Measurements from ENCODE around the gene ANXA2R.

ANXA2R gene

DNA sequence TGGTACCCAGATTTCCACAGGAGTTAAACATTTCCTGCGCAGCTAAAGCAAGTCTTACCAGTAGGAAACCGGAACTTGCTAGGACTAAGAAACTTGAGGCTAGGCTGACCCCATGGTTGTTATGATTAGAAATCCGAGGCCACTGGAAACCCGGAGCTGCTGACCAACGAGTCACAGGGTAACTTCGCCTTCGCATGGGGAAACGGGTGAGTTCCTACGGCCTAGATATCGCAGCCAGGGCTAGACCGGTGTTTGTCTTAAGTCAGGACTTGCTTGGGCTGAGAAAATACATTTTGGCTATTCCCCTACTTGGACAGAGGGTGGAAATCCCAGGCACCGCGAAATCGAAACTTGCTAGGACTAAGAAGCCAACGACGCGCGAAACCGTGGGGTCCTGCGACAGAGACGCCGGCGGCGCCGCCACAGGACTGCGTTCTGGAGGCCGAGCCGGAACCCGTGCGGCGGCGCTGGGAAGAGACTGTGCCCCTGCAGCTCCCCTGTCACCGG lies 1.6 kb upstream of the ANXA2R start:
- no peak for DNase-seq (ENCODE audit: low spot score)
- TF ChIP-seq, protein P1, sequence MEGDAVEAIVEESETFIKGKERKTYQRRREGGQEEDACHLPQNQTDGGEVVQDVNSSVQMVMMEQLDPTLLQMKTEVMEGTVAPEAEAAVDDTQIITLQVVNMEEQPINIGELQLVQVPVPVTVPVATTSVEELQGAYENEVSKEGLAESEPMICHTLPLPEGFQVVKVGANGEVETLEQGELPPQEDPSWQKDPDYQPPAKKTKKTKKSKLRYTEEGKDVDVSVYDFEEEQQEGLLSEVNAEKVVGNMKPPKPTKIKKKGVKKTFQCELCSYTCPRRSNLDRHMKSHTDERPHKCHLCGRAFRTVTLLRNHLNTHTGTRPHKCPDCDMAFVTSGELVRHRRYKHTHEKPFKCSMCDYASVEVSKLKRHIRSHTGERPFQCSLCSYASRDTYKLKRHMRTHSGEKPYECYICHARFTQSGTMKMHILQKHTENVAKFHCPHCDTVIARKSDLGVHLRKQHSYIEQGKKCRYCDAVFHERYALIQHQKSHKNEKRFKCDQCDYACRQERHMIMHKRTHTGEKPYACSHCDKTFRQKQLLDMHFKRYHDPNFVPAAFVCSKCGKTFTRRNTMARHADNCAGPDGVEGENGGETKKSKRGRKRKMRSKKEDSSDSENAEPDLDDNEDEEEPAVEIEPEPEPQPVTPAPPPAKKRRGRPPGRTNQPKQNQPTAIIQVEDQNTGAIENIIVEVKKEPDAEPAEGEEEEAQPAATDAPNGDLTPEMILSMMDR (IDR thresholded peaks at IDR 0.05), result no peak
- peak overlapping the region; percentile 84 for H3K4me3 ChIP-seq
- H3K27ac ChIP-seq, result peak overlapping the region; percentile 91 to 98

DNA sequence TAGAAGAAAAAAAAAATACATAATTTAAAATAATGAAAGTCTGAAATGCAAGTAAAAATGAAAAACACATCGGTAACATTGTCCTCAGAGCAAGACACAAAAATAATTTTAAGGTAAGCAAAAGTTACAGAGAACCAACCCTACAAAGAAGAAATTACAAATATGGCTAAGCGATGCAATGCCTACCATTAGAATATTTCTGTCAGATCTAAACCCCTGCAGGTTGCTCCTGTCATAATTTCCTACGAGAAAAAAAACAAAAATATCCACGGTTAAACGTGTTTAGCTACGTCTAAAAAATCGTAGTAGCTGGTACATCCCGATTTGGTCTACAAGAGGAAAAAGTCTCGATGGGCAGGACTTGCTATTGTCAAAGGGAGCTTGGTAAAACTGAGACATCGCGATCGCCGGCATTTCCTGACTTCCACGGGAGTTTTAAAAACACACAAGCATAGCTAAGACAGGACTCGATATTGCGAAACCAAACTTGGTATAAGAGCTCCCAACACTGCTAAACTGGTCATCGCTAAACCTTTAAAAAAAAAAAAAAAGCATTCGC lies 1.1 kb upstream of the ANXA2R start:
- TF ChIP-seq, protein P1 (IDR thresholded peaks at IDR 0.05), result no peak
- H3K4me3 ChIP-seq, result peak overlapping the region; percentile 84
- peak overlapping the region; percentile 91 to 98 for H3K27ac ChIP-seq
- DNase-seq (ENCODE audit: low spot score), result no peak

DNA sequence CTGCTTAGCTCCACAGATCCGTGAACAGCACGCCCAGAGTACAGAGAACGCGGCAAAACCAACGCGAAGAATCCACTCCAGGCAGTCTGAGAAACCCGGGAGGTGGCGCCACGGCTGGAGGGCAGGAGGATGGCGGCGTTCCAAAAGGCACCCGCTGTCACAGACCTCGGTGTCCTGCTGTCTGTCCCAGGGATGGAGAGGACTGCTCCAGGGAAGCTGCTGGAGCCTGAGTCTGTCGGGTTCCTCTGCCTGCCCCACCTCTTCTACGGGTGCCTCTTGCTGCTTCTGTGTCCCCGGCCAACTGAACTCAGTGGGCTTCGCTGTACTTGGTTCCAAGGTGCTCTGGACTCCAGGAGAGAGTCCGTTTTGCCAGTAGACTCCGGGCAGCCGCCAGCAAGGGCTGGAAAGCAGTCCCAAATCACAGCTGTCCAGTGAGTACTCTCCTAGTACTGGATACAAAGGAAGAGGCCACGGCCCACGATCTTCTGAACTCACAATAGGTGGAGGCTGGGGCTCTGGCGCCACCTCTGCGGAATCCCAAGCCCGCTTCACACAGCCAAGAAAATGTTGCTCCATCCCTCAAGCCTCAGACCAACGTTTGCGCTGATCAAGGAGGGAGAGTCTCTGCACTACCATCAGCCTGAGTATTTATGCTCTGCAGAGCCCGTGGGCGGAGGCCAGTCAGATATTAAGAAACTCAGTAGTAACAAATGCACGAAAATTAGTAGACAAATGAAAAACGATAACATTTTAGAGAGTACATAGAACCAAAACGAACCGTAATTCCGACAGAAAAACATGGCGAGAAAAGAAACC lies 440 bp downstream of the ANXA2R start:
- TF ChIP-seq, protein P1 (IDR thresholded peaks at IDR 0.05), result no peak
- no peak for DNase-seq (ENCODE audit: low spot score)
- H3K27ac ChIP-seq, result peak overlapping the region; percentile 73 to 98
- peak overlapping the region; percentile 84 for H3K4me3 ChIP-seq

DNA sequence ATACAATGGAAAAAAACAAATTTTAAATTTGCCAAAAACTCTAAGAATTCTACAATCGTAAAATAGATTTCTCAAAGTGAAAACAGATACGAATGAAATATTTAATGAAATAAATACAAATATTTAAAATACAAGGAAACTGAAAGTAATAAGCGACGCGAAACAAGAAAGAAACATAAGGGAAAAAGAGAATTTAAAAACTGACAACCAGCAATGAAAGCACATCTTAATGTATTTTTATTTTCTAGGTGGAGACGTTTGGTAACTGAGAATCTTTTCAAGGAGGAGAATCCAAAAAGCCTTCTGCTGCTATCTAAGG lies 1.0 kb downstream of the ANXA2R start:
- no peak for DNase-seq (ENCODE audit: low spot score)
- Histone ChIP-seq H3K4me3 (peak overlapping the region; percentile 84), H3K27ac (peak overlapping the region; percentile 73 to 98)
- TF ChIP-seq, protein P1 (IDR thresholded peaks at IDR 0.05), result no peak

DNA sequence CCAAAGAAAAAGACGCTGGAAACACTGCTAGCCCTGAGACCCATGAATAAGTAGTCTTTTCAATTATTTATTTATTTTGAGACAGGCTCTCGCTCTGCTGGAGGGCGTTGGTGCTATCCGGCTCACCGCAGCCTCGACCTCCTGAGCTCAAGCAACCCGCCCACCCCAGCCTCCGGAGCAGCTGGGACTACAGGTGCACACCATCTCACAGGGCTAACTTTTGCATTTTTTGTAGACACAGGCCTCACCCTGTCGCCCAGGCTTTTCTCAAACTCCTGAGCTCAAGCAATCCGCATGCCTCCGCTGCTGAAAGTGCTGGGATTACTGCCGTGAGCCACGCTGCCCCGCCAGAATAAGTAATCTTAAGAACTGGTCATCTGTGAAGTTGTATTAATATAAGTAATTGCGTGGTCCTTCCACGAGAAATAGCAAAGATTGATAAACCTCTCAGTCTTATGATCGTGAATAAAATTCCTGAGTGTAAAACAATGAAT lies 1.6 kb downstream of the ANXA2R start:
- Histone ChIP-seq H3K27ac (peak overlapping the region; percentile 19 to 75), H3K4me3 (peak overlapping the region; percentile 63)
- TF ChIP-seq, protein P1 (IDR thresholded peaks at IDR 0.05), result no peak
- no peak for DNase-seq (ENCODE audit: low spot score)

DNA sequence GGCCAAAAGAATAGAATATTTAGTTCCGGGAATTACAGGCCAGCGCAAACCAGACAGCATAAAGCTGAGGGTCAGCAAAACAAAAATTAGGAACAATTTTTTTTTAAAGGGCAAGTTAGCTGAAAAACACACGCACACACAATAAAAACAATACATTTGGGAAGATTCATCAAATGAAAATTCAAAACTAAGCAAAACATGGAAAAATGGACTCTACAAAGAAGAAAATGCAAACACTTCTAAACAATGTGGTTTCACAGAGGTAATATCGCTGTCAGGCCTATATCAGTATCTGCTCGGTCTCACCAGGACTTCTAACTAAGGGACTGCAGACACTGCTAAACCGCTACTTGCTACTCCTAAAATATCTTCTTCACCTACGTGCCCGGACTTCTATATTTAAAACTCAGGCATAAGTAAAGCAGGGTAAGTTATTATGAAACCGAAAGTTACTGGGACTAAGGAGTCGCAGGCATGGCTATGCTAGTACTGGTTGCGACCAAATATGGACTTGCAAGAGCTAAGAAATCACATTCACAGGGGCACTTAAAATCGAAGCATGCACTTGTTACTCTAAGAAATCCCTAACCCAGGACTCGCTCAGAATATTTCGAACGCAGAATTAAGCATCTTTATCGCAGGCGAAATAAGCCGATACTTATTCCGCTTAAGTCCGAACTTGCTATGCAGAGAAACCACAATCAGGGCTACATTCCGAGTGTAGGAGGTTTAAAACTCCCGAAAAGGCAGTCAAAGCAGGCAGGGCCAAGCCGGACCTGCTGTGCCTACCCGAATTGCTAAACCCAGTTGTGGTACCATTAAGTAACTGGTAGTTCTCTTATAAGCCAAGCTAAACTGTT lies 2.3 kb downstream of the ANXA2R start:
- Histone ChIP-seq H3K4me3 (peak overlapping the region; percentile 63), H3K27ac (peak overlapping the region; percentile 19 to 75)
- DNase-seq (ENCODE audit: low spot score), result no peak
- TF ChIP-seq, protein P1 (IDR thresholded peaks at IDR 0.05), result no peak
